Hepatocyte (in vitro differentiated cells): ENCODE measurements around the gene RASGRP3. TPM values are rescaled to one million over a fixed set of nuclear protein-coding genes. Genes with fewer than 3 reads are reported as not detected.
A peak's percentile ranks its signal among the peaks of the same experiment; 100 is the strongest.

Source experiments
- DNase-seq: peaks from one replicate; pipeline ENCODE4 v3.0.0-alpha.2; 2016; ENCODE audit warnings: low spot score
- H2AFZ ChIP-seq: fragments of 200-600 bp; sonication (generic); 2 replicates; pipeline ENCODE4 v1.6.0; 2016; ENCODE audit warnings: antibody characterized with exemption, mild to moderate bottlenecking
- H3K27ac ChIP-seq: fragments of 200-600 bp; sonication (generic); 2 replicates; pipeline ENCODE4 v1.5.1; 2016; ENCODE audit warnings: mild to moderate bottlenecking
- H3K27me3 ChIP-seq: fragments of 200-600 bp; sonication (generic); 2 replicates; pipeline ENCODE4 v1.6.1; 2016
- H3K36me3 ChIP-seq: fragments of 200-600 bp; sonication (generic); replicated peaks from 2 replicates; pipeline ENCODE4 v1.5.1; 2016; ENCODE audit warnings: low read depth; ENCODE audit not compliant: insufficient read depth
- H3K4me1 ChIP-seq: fragments of 200-600 bp; sonication (generic); 2 replicates; pipeline ENCODE4 v1.5.1; 2016; ENCODE audit warnings: mild to moderate bottlenecking, moderate library complexity; ENCODE audit not compliant: insufficient read depth
- H3K4me2 ChIP-seq: fragments of 200-600 bp; sonication (generic); 2 replicates; pipeline ENCODE4 v1.6.0; 2016
- H3K4me3 ChIP-seq: fragments of 200-600 bp; sonication (generic); 2 replicates; pipeline ENCODE4 v1.5.1; 2016; ENCODE audit warnings: mild to moderate bottlenecking
- H3K79me2 ChIP-seq: fragments of 200-600 bp; sonication (generic); 2 replicates; pipeline ENCODE4 v1.6.0; 2017; ENCODE audit warnings: mild to moderate bottlenecking
- H3K9me2 ChIP-seq: fragments of 200-600 bp; sonication (generic); replicated peaks from 2 replicates; pipeline ENCODE4 v1.6.0; 2017; ENCODE audit warnings: mild to moderate bottlenecking; ENCODE audit not compliant: insufficient read depth
- H3K9me3 ChIP-seq: fragments of 200-600 bp; sonication (generic); 2 replicates; pipeline ENCODE4 v1.5.1; 2016; ENCODE audit warnings: low read depth, mild to moderate bottlenecking
- H4K20me1 ChIP-seq: fragments of 200-600 bp; sonication (generic); 2 replicates; pipeline ENCODE4 v1.6.0; 2016; ENCODE audit warnings: mild to moderate bottlenecking; ENCODE audit not compliant: insufficient read depth, poor library complexity, severe bottlenecking
- EZH2 ChIP-seq: fragments of 200-600 bp; sonication (generic); IDR thresholded peaks from 2 replicates; pipeline ENCODE4 v1.6.1; 2016; ENCODE audit warnings: antibody characterized with exemption, mild to moderate bottlenecking, borderline replicate concordance
- EZH2phosphoT487 ChIP-seq: fragments of 200-600 bp; sonication (generic); IDR thresholded peaks from one replicate; pipeline ENCODE4 v1.6.1; 2018; ENCODE audit warnings: antibody characterized with exemption, mild to moderate bottlenecking, low read depth, moderate library complexity; ENCODE audit not compliant: unreplicated experiment, severe bottlenecking
- WGBS: methylation state at CpG from one replicate; pipeline ENCODE4 v1.1.6; 2016; ENCODE audit warnings: low lambda C conversion rate; ENCODE audit errors: missing lambda C conversion rate; 5-methylcytosine and 5-hydroxymethylcytosine counted together
- polyA plus RNA-seq: library from polyadenylated mRNA; unstranded; fragments of >200 nt; fragmentation: Nextera tagmentation; extraction: Ambion mirVana; gene quantifications from 2 replicates; pipeline ENCODE4 v1.2.1, GENCODE V29; 2016
- total RNA-seq: library from RNA; depleted of rRNA; stranded (reverse); fragments of >200 nt; gene quantifications from 2 replicates; pipeline ENCODE4 v1.2.3, GENCODE V29; 2014
- TF ChIP-seq, protein P1 (sequence below): fragments of 200-600 bp; sonication (generic); IDR thresholded peaks from 2 replicates; pipeline ENCODE4 v1.5.1; 2016; ENCODE audit warnings: antibody characterized with exemption, mild to moderate bottlenecking; ENCODE audit not compliant: poor library complexity

Gene RASGRP3
- total and polyA plus RNA-seq, 2 experiments from 2014 or later = 1.7 to 8.6 TPM

DNA sequence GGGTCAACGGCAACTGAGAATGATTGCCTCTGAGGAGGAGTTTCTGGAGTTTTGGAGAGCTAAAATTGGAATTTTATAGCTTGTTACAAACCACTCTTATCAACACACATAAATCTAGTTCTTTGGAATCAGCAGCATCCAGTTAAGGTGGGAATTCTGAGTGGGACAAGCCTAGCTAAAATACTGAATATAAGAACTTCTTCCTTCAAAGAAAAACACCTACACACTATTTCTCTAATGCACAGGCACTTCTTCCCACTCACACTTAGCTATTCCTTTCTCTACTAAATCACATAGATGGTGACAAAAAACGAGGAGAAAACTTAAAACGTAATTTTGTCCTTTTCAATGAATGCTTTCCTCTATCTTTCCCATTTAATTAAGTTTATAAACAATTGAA lies 79.2 kb downstream of the RASGRP3 start:
- Histone ChIP-seq H3K79me2 (no peaks in the 10 kb centered on the region), H3K4me1 (no peaks in the 10 kb centered on the region), H3K4me2 (no peak overlapping the region), H3K27me3 (no peaks in the 10 kb centered on the region), H3K9me2 (no peaks in the 10 kb centered on the region), H4K20me1 (no peaks in the 10 kb centered on the region), H3K4me3 (no peak overlapping the region), H3K36me3 (no peaks in the 10 kb centered on the region), H2AFZ (no peak overlapping the region), H3K27ac (peak overlapping the region; percentile 35), H3K9me3 (no peaks in the 10 kb centered on the region)
- DNase-seq = no peak
- WGBS = 75% methylated on average over 3 of the region's 3 CpGs
- TF ChIP-seq, protein P1, sequence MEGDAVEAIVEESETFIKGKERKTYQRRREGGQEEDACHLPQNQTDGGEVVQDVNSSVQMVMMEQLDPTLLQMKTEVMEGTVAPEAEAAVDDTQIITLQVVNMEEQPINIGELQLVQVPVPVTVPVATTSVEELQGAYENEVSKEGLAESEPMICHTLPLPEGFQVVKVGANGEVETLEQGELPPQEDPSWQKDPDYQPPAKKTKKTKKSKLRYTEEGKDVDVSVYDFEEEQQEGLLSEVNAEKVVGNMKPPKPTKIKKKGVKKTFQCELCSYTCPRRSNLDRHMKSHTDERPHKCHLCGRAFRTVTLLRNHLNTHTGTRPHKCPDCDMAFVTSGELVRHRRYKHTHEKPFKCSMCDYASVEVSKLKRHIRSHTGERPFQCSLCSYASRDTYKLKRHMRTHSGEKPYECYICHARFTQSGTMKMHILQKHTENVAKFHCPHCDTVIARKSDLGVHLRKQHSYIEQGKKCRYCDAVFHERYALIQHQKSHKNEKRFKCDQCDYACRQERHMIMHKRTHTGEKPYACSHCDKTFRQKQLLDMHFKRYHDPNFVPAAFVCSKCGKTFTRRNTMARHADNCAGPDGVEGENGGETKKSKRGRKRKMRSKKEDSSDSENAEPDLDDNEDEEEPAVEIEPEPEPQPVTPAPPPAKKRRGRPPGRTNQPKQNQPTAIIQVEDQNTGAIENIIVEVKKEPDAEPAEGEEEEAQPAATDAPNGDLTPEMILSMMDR = no peak
- TF ChIP-seq EZH2phosphoT487 (no peak), EZH2 (no peak)

- TF ChIP-seq EZH2 (no peak), EZH2phosphoT487 (no peak)
- TF ChIP-seq, protein P1 = no peak
- no peaks in the 10 kb centered on the region for H3K36me3 ChIP-seq
- no peaks in the 10 kb centered on the region for H3K9me3 ChIP-seq
- H3K4me1 ChIP-seq = no peaks in the 10 kb centered on the region
- no peaks in the 10 kb centered on the region for H3K9me2 ChIP-seq
- 63% methylated on average over 3 of the region's 3 CpGs for WGBS
- H3K4me2 ChIP-seq = no peak overlapping the region
- peak; percentile 23 for DNase-seq
- no peak overlapping the region for H2AFZ ChIP-seq
- H3K79me2 ChIP-seq = no peaks in the 10 kb centered on the region
- H3K27ac ChIP-seq = peak overlapping the region; percentile 79
- no peak overlapping the region for H3K4me3 ChIP-seq
- H3K27me3 ChIP-seq = no peaks in the 10 kb centered on the region
- no peaks in the 10 kb centered on the region for H4K20me1 ChIP-seq
Measured at GRCh38 chr2:33559328-33559727, 82.9 kb downstream of the RASGRP3 start.

DNA sequence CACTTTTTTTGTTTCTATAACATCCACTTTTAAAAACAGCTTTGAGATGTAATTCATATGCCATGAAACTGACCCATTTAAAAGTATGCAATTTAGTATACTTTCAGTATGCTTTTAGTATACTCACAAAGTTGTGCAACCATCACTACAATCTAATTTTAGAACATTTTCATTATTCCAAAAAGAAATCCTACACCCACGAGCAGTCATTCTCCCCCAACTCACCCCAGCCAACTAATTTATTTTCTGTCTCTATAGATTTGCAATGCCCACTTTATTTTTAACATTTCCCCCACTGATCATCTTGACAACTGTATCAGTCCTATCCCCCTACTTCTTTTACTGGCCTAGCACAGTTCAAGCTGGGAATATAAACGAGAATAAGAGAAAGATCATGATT lies 83.6 kb downstream of the RASGRP3 start:
- no peak overlapping the region for H2AFZ ChIP-seq
- TF ChIP-seq EZH2phosphoT487 (no peak), EZH2 (no peak)
- TF ChIP-seq, protein P1 = no peak
- H3K79me2 ChIP-seq = no peaks in the 10 kb centered on the region
- no peaks in the 10 kb centered on the region for H3K9me3 ChIP-seq
- H3K27me3 ChIP-seq = no peaks in the 10 kb centered on the region
- H4K20me1 ChIP-seq = no peaks in the 10 kb centered on the region
- H3K4me2 ChIP-seq = no peak overlapping the region
- no peaks in the 10 kb centered on the region for H3K4me1 ChIP-seq
- no peak for DNase-seq
- H3K9me2 ChIP-seq = no peaks in the 10 kb centered on the region
- WGBS = 73% methylated on average over 2 of the region's 2 CpGs
- H3K4me3 ChIP-seq = no peak overlapping the region
- no peaks in the 10 kb centered on the region for H3K36me3 ChIP-seq
- H3K27ac ChIP-seq = peak overlapping the region; percentile 36

GRCh38 chr2:33561872-33562271 lies 85.4 kb downstream of the RASGRP3 start:
- Histone ChIP-seq H3K9me3 (no peaks in the 10 kb centered on the region), H3K4me1 (no peaks in the 10 kb centered on the region), H2AFZ (no peak overlapping the region), H3K9me2 (no peaks in the 10 kb centered on the region), H3K4me2 (no peak overlapping the region), H3K36me3 (no peaks in the 10 kb centered on the region), H3K4me3 (no peak overlapping the region), H3K27me3 (no peaks in the 10 kb centered on the region), H3K79me2 (no peaks in the 10 kb centered on the region), H4K20me1 (no peaks in the 10 kb centered on the region), H3K27ac (no peak overlapping the region)
- TF ChIP-seq EZH2 = no peak
- TF ChIP-seq, protein P1 = no peak
- no peak for TF ChIP-seq EZH2phosphoT487
- DNase-seq = no peak
